ENCODE results near the gene LAMA2. TPM values are rescaled to one million over a fixed set of nuclear protein-coding genes. Genes with fewer than 3 reads are reported as not detected.

LAMA2 gene
- total and polyA plus RNA-seq, 2 of the 8 experiments (the other 6 are each of a cell fraction or from before 2014, with no cell fraction given): 1.3 to 3.8 TPM

DNA sequence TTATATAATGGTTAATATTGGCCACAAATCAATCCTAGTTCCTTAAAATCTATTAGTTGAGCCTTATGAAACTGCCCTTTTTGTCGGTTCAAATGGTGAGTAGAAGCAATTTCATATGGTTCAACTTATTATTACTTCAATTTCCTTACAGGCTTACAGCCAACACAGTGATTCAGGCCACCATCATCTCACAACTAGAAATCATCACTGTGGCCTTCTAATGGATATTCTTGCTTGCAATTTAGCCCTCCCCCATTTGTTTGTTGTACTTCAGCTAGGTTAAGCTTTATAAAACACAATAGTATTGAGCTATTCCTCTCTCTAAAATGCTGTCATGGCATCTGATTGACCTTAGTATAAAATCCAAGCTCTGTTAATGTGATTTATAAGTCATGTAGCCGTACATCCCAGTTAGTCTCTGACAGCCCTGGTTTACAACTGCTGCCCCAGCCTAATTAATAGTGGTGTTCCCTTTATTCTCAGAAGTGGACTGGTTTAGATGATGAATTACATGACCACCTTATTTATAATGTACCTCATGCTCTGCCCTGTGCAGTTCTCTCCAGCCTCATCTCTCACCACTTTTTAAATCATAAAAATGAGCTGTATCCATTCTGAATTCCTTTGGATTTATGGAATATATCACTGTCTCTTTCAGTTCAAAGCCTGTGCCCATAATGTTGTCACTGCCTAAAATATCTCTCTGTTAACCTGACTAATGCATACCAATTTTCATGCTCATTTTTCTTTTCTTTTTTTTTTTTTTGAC lies 36.7 kb downstream of the LAMA2 start (continued):
- TF ChIP-seq, protein P1, sequence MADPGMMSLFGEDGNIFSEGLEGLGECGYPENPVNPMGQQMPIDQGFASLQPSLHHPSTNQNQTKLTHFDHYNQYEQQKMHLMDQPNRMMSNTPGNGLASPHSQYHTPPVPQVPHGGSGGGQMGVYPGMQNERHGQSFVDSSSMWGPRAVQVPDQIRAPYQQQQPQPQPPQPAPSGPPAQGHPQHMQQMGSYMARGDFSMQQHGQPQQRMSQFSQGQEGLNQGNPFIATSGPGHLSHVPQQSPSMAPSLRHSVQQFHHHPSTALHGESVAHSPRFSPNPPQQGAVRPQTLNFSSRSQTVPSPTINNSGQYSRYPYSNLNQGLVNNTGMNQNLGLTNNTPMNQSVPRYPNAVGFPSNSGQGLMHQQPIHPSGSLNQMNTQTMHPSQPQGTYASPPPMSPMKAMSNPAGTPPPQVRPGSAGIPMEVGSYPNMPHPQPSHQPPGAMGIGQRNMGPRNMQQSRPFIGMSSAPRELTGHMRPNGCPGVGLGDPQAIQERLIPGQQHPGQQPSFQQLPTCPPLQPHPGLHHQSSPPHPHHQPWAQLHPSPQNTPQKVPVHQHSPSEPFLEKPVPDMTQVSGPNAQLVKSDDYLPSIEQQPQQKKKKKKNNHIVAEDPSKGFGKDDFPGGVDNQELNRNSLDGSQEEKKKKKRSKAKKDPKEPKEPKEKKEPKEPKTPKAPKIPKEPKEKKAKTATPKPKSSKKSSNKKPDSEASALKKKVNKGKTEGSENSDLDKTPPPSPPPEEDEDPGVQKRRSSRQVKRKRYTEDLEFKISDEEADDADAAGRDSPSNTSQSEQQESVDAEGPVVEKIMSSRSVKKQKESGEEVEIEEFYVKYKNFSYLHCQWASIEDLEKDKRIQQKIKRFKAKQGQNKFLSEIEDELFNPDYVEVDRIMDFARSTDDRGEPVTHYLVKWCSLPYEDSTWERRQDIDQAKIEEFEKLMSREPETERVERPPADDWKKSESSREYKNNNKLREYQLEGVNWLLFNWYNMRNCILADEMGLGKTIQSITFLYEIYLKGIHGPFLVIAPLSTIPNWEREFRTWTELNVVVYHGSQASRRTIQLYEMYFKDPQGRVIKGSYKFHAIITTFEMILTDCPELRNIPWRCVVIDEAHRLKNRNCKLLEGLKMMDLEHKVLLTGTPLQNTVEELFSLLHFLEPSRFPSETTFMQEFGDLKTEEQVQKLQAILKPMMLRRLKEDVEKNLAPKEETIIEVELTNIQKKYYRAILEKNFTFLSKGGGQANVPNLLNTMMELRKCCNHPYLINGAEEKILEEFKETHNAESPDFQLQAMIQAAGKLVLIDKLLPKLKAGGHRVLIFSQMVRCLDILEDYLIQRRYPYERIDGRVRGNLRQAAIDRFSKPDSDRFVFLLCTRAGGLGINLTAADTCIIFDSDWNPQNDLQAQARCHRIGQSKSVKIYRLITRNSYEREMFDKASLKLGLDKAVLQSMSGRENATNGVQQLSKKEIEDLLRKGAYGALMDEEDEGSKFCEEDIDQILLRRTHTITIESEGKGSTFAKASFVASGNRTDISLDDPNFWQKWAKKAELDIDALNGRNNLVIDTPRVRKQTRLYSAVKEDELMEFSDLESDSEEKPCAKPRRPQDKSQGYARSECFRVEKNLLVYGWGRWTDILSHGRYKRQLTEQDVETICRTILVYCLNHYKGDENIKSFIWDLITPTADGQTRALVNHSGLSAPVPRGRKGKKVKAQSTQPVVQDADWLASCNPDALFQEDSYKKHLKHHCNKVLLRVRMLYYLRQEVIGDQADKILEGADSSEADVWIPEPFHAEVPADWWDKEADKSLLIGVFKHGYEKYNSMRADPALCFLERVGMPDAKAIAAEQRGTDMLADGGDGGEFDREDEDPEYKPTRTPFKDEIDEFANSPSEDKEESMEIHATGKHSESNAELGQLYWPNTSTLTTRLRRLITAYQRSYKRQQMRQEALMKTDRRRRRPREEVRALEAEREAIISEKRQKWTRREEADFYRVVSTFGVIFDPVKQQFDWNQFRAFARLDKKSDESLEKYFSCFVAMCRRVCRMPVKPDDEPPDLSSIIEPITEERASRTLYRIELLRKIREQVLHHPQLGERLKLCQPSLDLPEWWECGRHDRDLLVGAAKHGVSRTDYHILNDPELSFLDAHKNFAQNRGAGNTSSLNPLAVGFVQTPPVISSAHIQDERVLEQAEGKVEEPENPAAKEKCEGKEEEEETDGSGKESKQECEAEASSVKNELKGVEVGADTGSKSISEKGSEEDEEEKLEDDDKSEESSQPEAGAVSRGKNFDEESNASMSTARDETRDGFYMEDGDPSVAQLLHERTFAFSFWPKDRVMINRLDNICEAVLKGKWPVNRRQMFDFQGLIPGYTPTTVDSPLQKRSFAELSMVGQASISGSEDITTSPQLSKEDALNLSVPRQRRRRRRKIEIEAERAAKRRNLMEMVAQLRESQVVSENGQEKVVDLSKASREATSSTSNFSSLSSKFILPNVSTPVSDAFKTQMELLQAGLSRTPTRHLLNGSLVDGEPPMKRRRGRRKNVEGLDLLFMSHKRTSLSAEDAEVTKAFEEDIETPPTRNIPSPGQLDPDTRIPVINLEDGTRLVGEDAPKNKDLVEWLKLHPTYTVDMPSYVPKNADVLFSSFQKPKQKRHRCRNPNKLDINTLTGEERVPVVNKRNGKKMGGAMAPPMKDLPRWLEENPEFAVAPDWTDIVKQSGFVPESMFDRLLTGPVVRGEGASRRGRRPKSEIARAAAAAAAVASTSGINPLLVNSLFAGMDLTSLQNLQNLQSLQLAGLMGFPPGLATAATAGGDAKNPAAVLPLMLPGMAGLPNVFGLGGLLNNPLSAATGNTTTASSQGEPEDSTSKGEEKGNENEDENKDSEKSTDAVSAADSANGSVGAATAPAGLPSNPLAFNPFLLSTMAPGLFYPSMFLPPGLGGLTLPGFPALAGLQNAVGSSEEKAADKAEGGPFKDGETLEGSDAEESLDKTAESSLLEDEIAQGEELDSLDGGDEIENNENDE (IDR thresholded peaks at IDR 0.05; ENCODE audit: insufficient replicate concordance, low read length): no peak
- TF ChIP-seq PHF8 (conservative IDR thresholded peaks at IDR 0.05; ENCODE audit: low read depth, low read length): no peak
- TF ChIP-seq, protein P2, sequence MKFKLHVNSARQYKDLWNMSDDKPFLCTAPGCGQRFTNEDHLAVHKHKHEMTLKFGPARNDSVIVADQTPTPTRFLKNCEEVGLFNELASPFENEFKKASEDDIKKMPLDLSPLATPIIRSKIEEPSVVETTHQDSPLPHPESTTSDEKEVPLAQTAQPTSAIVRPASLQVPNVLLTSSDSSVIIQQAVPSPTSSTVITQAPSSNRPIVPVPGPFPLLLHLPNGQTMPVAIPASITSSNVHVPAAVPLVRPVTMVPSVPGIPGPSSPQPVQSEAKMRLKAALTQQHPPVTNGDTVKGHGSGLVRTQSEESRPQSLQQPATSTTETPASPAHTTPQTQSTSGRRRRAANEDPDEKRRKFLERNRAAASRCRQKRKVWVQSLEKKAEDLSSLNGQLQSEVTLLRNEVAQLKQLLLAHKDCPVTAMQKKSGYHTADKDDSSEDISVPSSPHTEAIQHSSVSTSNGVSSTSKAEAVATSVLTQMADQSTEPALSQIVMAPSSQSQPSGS (IDR thresholded peaks at IDR 0.05; ENCODE audit: low read length): no peak
- TF ChIP-seq POLR2AphosphoS5 (IDR thresholded peaks at IDR 0.05; ENCODE audit: low read depth, low read length): no peak
- no peak for TF ChIP-seq POLR2A (IDR thresholded peaks at IDR 0.05; ENCODE audit: control extremely low read depth in 1 of 2, low read depth in 2 of 2, low read length in 2 of 2)
- TF ChIP-seq SP2 (IDR thresholded peaks at IDR 0.05; ENCODE audit: low read length): no peak
- TF ChIP-seq TCF12 (IDR thresholded peaks at IDR 0.05; ENCODE audit: low read depth, low read length): no peak
- TF ChIP-seq SIN3A (conservative IDR thresholded peaks at IDR 0.05 in 1 of 2, IDR thresholded peaks at IDR 0.05 in 1 of 2; ENCODE audit: low read depth in 1 of 2, low read length in 2 of 2): no peak
- TF ChIP-seq EGR1 (IDR thresholded peaks at IDR 0.05; ENCODE audit: borderline replicate concordance, low read depth, low read length): no peak
